ENCODE data around the gene JPT1.

DNA sequence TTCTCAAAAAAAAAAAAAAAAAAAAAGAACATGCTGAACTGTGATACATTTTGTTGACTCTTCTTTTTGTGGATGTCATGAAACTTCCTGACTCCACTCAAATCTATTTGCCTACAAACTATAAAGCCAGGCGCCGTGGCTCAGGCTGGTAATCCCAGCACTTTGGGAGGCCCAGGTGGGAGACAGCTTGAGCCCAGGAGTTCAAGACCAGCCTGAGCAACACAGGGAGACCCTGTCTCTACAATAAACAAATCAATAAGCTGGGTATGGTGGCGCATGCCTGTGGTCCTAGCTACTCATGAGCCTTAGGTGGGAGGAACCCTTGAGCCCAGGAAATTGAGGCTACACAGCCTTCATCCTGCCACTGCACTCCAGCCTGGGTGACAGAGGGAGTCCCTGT lies 21.3 kb downstream of the JPT1 start:
- TF ChIP-seq, protein P1, sequence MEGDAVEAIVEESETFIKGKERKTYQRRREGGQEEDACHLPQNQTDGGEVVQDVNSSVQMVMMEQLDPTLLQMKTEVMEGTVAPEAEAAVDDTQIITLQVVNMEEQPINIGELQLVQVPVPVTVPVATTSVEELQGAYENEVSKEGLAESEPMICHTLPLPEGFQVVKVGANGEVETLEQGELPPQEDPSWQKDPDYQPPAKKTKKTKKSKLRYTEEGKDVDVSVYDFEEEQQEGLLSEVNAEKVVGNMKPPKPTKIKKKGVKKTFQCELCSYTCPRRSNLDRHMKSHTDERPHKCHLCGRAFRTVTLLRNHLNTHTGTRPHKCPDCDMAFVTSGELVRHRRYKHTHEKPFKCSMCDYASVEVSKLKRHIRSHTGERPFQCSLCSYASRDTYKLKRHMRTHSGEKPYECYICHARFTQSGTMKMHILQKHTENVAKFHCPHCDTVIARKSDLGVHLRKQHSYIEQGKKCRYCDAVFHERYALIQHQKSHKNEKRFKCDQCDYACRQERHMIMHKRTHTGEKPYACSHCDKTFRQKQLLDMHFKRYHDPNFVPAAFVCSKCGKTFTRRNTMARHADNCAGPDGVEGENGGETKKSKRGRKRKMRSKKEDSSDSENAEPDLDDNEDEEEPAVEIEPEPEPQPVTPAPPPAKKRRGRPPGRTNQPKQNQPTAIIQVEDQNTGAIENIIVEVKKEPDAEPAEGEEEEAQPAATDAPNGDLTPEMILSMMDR (IDR thresholded peaks at IDR 0.05 in 8 of 11, conservative IDR thresholded peaks at IDR 0.05 in 3 of 11): no peak
- no peak for TF ChIP-seq POLR2A (IDR thresholded peaks at IDR 0.05)

All from spleen (tissue), 7 donors.